Measurements from ENCODE around the gene C3orf22. TPM values are rescaled to one million over a fixed set of nuclear protein-coding genes. Genes with fewer than 3 reads are reported as not detected.

The C3orf22 gene
- total RNA-seq, 1 donor, result not detected

DNA sequence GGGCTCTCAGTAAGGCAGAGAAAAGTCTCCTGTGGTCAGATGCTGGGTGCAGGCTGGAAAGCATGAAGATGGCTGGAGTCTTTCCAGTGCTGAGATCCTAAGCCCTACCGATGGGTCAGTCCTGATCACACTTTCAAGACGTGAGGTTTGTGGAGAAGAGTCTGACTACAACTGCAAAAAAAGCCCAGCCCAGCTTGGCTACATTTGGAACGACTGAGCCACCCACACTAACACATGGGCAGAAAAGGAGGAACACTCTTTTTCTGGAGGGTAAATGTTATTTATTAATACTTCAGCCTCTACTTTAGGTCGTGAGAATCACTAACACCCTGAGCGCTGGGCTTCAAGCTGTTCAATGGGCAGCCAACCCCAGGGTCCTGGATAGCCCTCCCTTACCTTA lies 22.0 kb upstream of the C3orf22 start:
- H3K79me2 ChIP-seq (ENCODE audit: insufficient read depth, low read length), result no peaks in the 10 kb centered on the region
- no peaks in the 10 kb centered on the region for H3K4me1 ChIP-seq (ENCODE audit: insufficient read depth, low read length)
- TF ChIP-seq, protein P1, sequence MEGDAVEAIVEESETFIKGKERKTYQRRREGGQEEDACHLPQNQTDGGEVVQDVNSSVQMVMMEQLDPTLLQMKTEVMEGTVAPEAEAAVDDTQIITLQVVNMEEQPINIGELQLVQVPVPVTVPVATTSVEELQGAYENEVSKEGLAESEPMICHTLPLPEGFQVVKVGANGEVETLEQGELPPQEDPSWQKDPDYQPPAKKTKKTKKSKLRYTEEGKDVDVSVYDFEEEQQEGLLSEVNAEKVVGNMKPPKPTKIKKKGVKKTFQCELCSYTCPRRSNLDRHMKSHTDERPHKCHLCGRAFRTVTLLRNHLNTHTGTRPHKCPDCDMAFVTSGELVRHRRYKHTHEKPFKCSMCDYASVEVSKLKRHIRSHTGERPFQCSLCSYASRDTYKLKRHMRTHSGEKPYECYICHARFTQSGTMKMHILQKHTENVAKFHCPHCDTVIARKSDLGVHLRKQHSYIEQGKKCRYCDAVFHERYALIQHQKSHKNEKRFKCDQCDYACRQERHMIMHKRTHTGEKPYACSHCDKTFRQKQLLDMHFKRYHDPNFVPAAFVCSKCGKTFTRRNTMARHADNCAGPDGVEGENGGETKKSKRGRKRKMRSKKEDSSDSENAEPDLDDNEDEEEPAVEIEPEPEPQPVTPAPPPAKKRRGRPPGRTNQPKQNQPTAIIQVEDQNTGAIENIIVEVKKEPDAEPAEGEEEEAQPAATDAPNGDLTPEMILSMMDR (IDR thresholded peaks at IDR 0.05; ENCODE audit: extremely low read depth, low read depth, low read length), result no peak
- no peaks in the 10 kb centered on the region for H3K27me3 ChIP-seq (ENCODE audit: insufficient read depth, low read length)
- no peak for DNase-seq (ENCODE audit: insufficient read length, low spot score, missing footprints)
- no peak overlapping the region for H2AFZ ChIP-seq (ENCODE audit: low read length)
- H3K36me3 ChIP-seq (ENCODE audit: insufficient read depth, low read length), result no peaks in the 10 kb centered on the region
- no peaks in the 10 kb centered on the region for H4K20me1 ChIP-seq (ENCODE audit: insufficient read depth, low read length)
- H3K4me3 ChIP-seq (ENCODE audit: insufficient read depth, low read length), result no peak overlapping the region
- no peak overlapping the region for H3K4me2 ChIP-seq (ENCODE audit: insufficient read depth, low read length)
- H3K27ac ChIP-seq (ENCODE audit: low read depth, low read length), result no peak overlapping the region
- no peaks in the 10 kb centered on the region for H3K9me3 ChIP-seq (ENCODE audit: low read depth, low read length)

DNA sequence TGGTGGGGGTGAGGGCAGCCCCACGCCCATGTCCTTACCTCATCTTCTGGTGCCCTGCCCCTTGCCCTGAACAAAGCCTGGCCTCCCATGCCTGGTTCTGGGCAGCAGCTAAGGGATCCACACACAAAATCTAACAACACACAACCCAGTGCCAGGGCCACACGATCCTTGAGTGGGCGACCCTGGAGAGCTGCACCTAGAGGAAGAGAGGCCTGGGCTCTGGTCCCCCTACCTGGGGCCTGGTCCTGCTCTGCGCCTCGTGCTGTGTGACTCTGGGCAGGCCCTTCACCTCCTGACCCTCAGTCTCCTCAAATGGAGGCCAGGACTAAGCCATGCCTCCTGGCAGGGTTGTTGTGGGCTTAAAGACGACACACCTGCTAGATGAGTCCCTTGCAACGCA lies 20.0 kb upstream of the C3orf22 start:
- TF ChIP-seq, protein P1 (IDR thresholded peaks at IDR 0.05; ENCODE audit: extremely low read depth, low read depth, low read length), result no peak
- H3K4me3 ChIP-seq (ENCODE audit: insufficient read depth, low read length), result no peak overlapping the region
- no peaks in the 10 kb centered on the region for H3K27me3 ChIP-seq (ENCODE audit: insufficient read depth, low read length)
- DNase-seq (ENCODE audit: insufficient read length, low spot score, missing footprints), result peak; percentile 75
- H3K4me1 ChIP-seq (ENCODE audit: insufficient read depth, low read length), result no peaks in the 10 kb centered on the region
- H2AFZ ChIP-seq (ENCODE audit: low read length), result no peak overlapping the region
- no peak overlapping the region for H3K4me2 ChIP-seq (ENCODE audit: insufficient read depth, low read length)
- H4K20me1 ChIP-seq (ENCODE audit: insufficient read depth, low read length), result no peaks in the 10 kb centered on the region
- H3K79me2 ChIP-seq (ENCODE audit: insufficient read depth, low read length), result no peaks in the 10 kb centered on the region
- no peaks in the 10 kb centered on the region for H3K9me3 ChIP-seq (ENCODE audit: low read depth, low read length)
- no peak overlapping the region for H3K27ac ChIP-seq (ENCODE audit: low read depth, low read length)
- H3K36me3 ChIP-seq (ENCODE audit: insufficient read depth, low read length), result no peaks in the 10 kb centered on the region

DNA sequence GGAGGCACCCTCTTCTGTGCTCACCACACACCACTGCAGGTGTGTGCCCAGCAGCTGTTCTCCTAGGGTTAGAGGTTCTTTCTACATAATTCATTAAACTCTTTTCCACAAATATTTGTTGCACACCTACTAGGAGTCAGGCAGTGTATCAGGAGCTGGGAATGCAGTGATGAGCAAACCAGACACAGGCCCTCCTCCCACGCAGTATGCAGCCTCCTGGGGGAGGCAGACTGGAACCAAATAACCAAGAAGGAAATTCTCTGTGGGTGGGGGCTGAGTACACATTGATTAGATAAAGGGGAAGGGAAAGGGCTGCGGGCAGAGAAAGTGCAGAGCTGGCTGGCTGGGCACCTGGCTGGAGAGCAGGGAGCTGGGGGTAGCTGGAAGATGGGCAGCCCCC lies 18.5 kb upstream of the C3orf22 start:
- Histone ChIP-seq H3K4me3 (ENCODE audit: insufficient read depth, low read length) (no peak overlapping the region), H2AFZ (ENCODE audit: low read length) (no peak overlapping the region), H3K9me3 (ENCODE audit: low read depth, low read length) (no peaks in the 10 kb centered on the region), H3K4me1 (ENCODE audit: insufficient read depth, low read length) (no peaks in the 10 kb centered on the region), H4K20me1 (ENCODE audit: insufficient read depth, low read length) (no peaks in the 10 kb centered on the region), H3K36me3 (ENCODE audit: insufficient read depth, low read length) (no peaks in the 10 kb centered on the region), H3K79me2 (ENCODE audit: insufficient read depth, low read length) (no peaks in the 10 kb centered on the region), H3K27me3 (ENCODE audit: insufficient read depth, low read length) (peaks cover 3% of the 10 kb centered on the region), H3K4me2 (ENCODE audit: insufficient read depth, low read length) (no peak overlapping the region), H3K27ac (ENCODE audit: low read depth, low read length) (no peak overlapping the region)
- TF ChIP-seq, protein P1 (IDR thresholded peaks at IDR 0.05; ENCODE audit: extremely low read depth, low read depth, low read length), result no peak
- peak; percentile 57 for DNase-seq (ENCODE audit: insufficient read length, low spot score, missing footprints)

DNA sequence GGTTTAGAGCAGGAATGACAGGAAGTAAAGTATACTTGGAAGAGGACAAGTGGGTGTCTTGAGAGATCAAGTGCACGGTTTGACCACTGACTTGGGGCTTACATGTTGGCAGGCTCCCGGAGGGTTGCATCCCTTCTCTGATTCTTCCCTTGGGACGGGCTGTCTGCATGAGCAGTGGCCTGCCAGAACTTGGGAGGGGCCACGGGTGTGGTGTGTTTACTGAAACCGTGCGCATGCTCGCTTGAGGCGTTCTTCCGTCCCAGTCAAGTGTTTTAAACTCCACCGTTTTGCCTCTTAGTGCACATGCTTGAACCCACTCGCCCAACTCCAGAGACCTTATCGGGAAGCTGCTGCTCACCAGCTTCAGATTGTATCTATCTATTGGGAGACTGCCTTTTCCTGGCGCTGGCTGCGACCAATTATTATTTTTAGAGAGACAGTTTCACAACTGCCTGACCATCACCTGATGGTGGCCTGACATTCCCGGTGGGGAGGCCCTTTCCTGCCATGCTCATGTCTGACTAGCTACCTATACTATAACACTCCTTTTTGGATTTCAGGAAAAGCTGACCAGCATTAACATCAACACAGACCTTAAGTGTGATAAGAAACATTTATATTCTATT lies 14.9 kb upstream of the C3orf22 start:
- H3K36me3 ChIP-seq (ENCODE audit: insufficient read depth, low read length), result no peaks in the 10 kb centered on the region
- no peak overlapping the region for H2AFZ ChIP-seq (ENCODE audit: low read length)
- no peak overlapping the region for H3K4me2 ChIP-seq (ENCODE audit: insufficient read depth, low read length)
- peaks cover 3% of the 10 kb centered on the region for H3K27me3 ChIP-seq (ENCODE audit: insufficient read depth, low read length)
- no peak overlapping the region for H3K4me3 ChIP-seq (ENCODE audit: insufficient read depth, low read length)
- no peak overlapping the region for H3K27ac ChIP-seq (ENCODE audit: low read depth, low read length)
- TF ChIP-seq, protein P1 (IDR thresholded peaks at IDR 0.05; ENCODE audit: extremely low read depth, low read depth, low read length), result no peak
- H3K79me2 ChIP-seq (ENCODE audit: insufficient read depth, low read length), result no peaks in the 10 kb centered on the region
- no peaks in the 10 kb centered on the region for H3K4me1 ChIP-seq (ENCODE audit: insufficient read depth, low read length)
- H4K20me1 ChIP-seq (ENCODE audit: insufficient read depth, low read length), result no peaks in the 10 kb centered on the region
- no peak for DNase-seq (ENCODE audit: insufficient read length, low spot score, missing footprints)
- H3K9me3 ChIP-seq (ENCODE audit: low read depth, low read length), result no peaks in the 10 kb centered on the region
